ENCODE data around the gene USP36. TPM values are rescaled to one million over a fixed set of nuclear protein-coding genes. Genes with fewer than 3 reads are reported as not detected.

USP36 gene
- total RNA-seq, 1 experiment from 2014 or later = 103 TPM

- H3K4me3 Mint-ChIP-seq (ENCODE audit: unreplicated experiment) = no peak overlapping the region
- Histone ChIP-seq H3K4me3 (ENCODE audit: low read depth, low read length) (no peak overlapping the region), H3K36me3 (ENCODE audit: control insufficient read depth, insufficient read depth, low read length) (no peaks in the 10 kb centered on the region), H3K9me3 (no peaks in the 10 kb centered on the region), H3K27me3 (replicated peaks; ENCODE audit: control insufficient read depth, insufficient read depth, low read length) (no peaks in the 10 kb centered on the region), H3K4me1 (no peaks in the 10 kb centered on the region)
- CTCF ChIA-PET = no interaction called here
- no peak for DNase-seq
- TF ChIP-seq, protein P1, sequence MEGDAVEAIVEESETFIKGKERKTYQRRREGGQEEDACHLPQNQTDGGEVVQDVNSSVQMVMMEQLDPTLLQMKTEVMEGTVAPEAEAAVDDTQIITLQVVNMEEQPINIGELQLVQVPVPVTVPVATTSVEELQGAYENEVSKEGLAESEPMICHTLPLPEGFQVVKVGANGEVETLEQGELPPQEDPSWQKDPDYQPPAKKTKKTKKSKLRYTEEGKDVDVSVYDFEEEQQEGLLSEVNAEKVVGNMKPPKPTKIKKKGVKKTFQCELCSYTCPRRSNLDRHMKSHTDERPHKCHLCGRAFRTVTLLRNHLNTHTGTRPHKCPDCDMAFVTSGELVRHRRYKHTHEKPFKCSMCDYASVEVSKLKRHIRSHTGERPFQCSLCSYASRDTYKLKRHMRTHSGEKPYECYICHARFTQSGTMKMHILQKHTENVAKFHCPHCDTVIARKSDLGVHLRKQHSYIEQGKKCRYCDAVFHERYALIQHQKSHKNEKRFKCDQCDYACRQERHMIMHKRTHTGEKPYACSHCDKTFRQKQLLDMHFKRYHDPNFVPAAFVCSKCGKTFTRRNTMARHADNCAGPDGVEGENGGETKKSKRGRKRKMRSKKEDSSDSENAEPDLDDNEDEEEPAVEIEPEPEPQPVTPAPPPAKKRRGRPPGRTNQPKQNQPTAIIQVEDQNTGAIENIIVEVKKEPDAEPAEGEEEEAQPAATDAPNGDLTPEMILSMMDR (IDR thresholded peaks at IDR 0.05; ENCODE audit: insufficient read depth in 1 of 2, low read depth in 1 of 2, low read length in 1 of 2, severe bottlenecking in 1 of 2, unreplicated experiment in 1 of 2) = no peak
- H3K9me3 Mint-ChIP-seq (ENCODE audit: unreplicated experiment) = no peaks in the 10 kb centered on the region
- no TSS peak for BruUV-seq (replicated peaks)
- H3K4me1 Mint-ChIP-seq (ENCODE audit: low read depth, unreplicated experiment) = peaks cover 5% of the 10 kb centered on the region
- H3K36me3 Mint-ChIP-seq (ENCODE audit: insufficient read depth, unreplicated experiment) = peaks cover 5% of the 10 kb centered on the region
- no peak overlapping the region for H3K27ac Mint-ChIP-seq (ENCODE audit: unreplicated experiment)
- H3K27me3 Mint-ChIP-seq (ENCODE audit: insufficient read depth, unreplicated experiment) = no peaks in the 10 kb centered on the region
- intact Hi-C loops (cut with micrococcal nuclease; ENCODE audit: unreplicated experiment) = no loop called here
- POLR2A ChIA-PET = no interaction called here
These were observed 65.5 kb downstream of the USP36 start for GRCh38 chr17:78774956-78775571.

- H3K36me3 Mint-ChIP-seq (ENCODE audit: insufficient read depth, unreplicated experiment) = no peaks in the 10 kb centered on the region
- Histone ChIP-seq H3K36me3 (ENCODE audit: control insufficient read depth, insufficient read depth, low read length) (no peaks in the 10 kb centered on the region), H3K27me3 (replicated peaks; ENCODE audit: control insufficient read depth, insufficient read depth, low read length) (no peaks in the 10 kb centered on the region), H3K9me3 (no peaks in the 10 kb centered on the region), H3K4me3 (ENCODE audit: low read depth, low read length) (no peak overlapping the region), H3K4me1 (no peaks in the 10 kb centered on the region)
- DNase-seq = no peak
- no peaks in the 10 kb centered on the region for H3K27me3 Mint-ChIP-seq (ENCODE audit: insufficient read depth, unreplicated experiment)
- no peak overlapping the region for H3K4me3 Mint-ChIP-seq (ENCODE audit: unreplicated experiment)
- H3K27ac Mint-ChIP-seq (ENCODE audit: unreplicated experiment) = no peak overlapping the region
- intact Hi-C loops (cut with micrococcal nuclease; ENCODE audit: unreplicated experiment) = no loop called here
- TF ChIP-seq, protein P1 (IDR thresholded peaks at IDR 0.05; ENCODE audit: insufficient read depth in 1 of 2, low read depth in 1 of 2, low read length in 1 of 2, severe bottlenecking in 1 of 2, unreplicated experiment in 1 of 2) = no peak
- H3K9me3 Mint-ChIP-seq (ENCODE audit: unreplicated experiment) = no peaks in the 10 kb centered on the region
- H3K4me1 Mint-ChIP-seq (ENCODE audit: low read depth, unreplicated experiment) = no peaks in the 10 kb centered on the region
- CTCF ChIA-PET = no interaction called here
- POLR2A ChIA-PET = no interaction called here
- BruUV-seq (replicated peaks) = no TSS peak
These were observed 66.2 kb downstream of the USP36 start for GRCh38 chr17:78774453-78774852.

DNA sequence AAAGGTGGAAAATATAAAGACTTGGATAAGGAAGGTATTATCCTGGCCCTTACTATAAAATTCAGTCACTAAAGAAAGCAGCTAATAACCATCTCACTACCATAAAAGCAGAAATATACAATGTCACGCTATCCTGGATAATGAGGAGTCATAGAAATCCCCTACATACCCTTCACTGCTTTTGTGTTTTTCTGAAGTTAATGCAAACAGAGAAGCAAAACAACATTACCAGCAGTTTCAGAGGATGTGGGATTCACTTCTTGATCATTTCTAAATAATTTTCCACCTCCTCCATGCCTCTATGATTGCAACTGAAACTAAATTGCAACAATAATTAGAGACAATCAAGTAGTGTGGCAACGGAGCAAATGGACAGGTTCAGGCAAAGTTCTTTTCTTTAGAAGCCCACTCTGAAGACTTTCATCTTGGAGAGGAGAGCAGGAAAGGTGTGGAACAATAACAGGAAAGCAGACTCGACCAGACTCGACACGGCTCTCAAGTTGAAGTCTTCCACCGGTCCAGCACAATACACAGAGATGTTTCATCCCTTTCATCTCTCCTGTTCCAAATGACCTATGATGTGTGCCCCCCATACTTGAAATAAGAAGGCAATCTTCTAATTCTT lies 68.7 kb downstream of the USP36 start:
- intact Hi-C loops (cut with micrococcal nuclease; ENCODE audit: unreplicated experiment) = no loop called here
- H3K27me3 ChIP-seq (replicated peaks; ENCODE audit: control insufficient read depth, insufficient read depth, low read length) = no peaks in the 10 kb centered on the region
- no peak overlapping the region for H3K4me3 ChIP-seq (ENCODE audit: low read depth, low read length)
- Mint-ChIP-seq H3K27me3 (ENCODE audit: insufficient read depth, unreplicated experiment) (no peaks in the 10 kb centered on the region), H3K4me1 (ENCODE audit: low read depth, unreplicated experiment) (no peaks in the 10 kb centered on the region), H3K4me3 (ENCODE audit: unreplicated experiment) (no peak overlapping the region), H3K27ac (ENCODE audit: unreplicated experiment) (no peak overlapping the region), H3K9me3 (ENCODE audit: unreplicated experiment) (no peaks in the 10 kb centered on the region), H3K36me3 (ENCODE audit: insufficient read depth, unreplicated experiment) (no peaks in the 10 kb centered on the region)
- no peaks in the 10 kb centered on the region for H3K36me3 ChIP-seq (ENCODE audit: control insufficient read depth, insufficient read depth, low read length)
- ChIA-PET POLR2A (no interaction called here), CTCF (interaction anchor here (0.6 kb wide), 1 partner anchor 731 kb away, joined by 5 read pairs; no protein-coding TSS in a partner anchor)
- H3K9me3 ChIP-seq = no peaks in the 10 kb centered on the region
- no TSS peak for BruUV-seq (replicated peaks)
- no peaks in the 10 kb centered on the region for H3K4me1 ChIP-seq
- TF ChIP-seq, protein P1 (IDR thresholded peaks at IDR 0.05; ENCODE audit: insufficient read depth in 1 of 2, low read depth in 1 of 2, low read length in 1 of 2, severe bottlenecking in 1 of 2, unreplicated experiment in 1 of 2) = no peak
- no peak for DNase-seq
